Activated CD4-positive, alpha-beta T cell treated with anti-CD3 and anti-CD28 coated beads, Interleukin-2, Interleukin-6, amounts not matched to agents 100 ng/mL and 50 ng/mL, durations not matched to agents 16 hours and 8 hours (primary cell): ENCODE results near the gene RPS8.
"Not testable (repeated sequence)": the region's sequence is repeated elsewhere in the genome, so short reads cannot be mapped to it uniquely, and the experiment has no call there.

Experiments used
- DNase-seq: peaks from one replicate; pipeline ENCODE4 v3.0.0-alpha.2; 2020

Gene RPS8

DNA sequence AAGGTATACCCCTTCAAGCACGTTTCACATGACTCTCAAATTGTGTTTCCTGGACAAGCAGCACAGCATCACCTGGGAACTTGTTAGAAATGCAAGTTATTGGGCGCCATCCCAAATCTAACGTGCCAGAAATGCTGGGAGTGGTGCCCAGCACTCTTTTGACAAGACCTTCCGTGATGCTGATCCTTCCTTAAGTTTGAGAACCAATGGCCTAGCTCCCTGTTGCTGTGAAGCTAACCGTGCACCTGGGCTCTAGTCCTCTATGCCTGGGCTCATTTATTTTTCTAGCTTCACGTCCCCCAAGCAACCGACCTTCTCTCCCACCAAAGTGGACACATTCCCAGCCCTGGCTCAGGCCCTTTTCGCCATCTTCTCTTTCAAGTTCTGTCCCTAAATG, 8.4 kb downstream of the RPS8 start:
- no peak for DNase-seq

DNA sequence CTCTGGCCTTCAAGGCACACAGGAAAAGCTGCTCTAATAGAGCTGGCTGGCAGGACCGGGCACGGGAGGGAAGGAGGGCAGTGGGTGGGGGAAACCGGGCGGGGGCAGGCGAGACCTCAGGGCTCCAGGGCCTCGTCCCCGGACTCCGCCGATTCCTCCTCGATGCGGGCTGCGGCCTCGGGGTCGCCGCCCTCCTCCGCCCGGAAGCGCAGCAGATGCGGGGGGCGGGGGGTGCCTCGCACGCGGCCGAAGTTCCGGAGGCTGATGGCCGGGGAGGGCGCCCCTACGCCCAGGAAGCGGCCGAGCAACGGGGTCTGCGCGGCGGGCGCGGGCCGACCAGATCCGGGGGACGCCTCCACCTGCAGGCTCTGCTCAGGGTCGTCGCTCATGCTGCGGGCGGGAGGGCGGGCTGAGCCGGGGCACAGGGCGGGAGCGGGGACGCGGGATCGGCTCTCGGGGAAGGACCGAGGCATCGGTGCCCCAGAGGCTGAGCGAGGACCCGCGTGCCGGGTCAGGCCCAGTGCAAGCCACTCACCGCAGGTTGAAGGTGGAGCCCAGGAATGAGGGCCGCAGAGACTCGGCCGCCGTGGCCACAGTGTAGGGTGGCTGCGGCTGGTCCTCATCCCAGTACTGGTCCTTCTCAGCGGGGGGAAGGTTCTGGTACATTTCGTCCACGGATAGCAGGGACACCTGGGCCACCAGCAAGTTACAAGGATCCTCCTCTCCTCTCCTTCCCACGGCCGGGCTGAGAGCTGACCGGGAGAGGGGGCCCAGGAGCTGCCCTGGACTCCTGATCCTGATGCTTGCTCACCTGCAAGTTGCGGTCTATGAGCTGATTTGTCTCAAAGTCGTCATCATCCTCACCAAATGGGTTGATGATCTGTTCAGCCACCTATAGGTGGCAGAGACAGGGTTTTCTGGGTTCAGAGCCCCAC, 9.0 kb downstream of the RPS8 start:
- DNase-seq = peak; percentile 43

DNA sequence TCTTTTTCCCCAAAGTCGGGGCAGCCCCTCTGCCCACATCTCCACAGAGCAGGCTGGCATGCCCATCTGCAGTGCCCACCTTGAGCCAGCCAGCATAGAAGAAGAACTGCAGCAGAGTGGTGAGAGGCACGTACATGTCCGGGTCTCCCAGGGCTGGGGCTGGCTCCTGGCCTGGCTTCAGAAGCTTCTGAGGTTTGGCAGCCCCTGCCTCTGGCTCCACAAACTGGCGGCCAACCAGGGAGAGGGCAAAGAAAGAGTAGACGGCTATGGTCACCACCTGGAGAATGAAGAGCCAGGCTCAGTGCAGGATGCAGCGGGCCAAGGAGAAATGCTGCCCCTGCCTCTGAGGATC, 9.7 kb downstream of the RPS8 start:
- no peak for DNase-seq

DNA sequence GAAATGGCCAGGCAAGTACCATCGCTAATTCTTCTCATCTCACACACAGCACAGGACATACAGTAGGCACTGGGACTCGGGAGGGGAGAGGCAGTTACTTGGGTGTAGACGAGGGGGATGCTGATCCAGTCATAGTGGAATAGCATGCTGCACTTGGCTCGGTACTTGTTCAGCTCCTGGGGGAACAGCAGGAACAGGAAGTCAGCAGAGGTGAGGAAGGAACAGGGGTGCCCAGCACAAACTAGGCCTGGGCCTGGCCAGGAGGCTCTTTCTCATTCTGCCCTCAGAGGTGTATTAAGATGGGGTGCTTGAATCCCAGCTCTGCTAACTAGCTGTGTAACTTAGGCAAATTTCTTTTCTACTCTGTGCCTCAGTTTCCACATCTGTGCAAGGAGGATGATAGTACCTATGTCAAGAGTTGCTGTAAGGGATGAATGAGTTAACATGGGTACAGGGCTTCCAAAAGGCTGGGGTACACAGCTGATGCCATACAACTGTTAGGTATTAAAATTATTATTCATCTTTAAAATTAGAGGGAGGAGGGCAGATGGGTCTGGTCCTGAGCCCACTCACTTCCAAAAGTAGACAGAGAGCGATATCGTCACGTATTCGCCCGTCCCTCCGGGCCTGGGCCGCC, 10.3 kb downstream of the RPS8 start:
- no peak for DNase-seq

DNA sequence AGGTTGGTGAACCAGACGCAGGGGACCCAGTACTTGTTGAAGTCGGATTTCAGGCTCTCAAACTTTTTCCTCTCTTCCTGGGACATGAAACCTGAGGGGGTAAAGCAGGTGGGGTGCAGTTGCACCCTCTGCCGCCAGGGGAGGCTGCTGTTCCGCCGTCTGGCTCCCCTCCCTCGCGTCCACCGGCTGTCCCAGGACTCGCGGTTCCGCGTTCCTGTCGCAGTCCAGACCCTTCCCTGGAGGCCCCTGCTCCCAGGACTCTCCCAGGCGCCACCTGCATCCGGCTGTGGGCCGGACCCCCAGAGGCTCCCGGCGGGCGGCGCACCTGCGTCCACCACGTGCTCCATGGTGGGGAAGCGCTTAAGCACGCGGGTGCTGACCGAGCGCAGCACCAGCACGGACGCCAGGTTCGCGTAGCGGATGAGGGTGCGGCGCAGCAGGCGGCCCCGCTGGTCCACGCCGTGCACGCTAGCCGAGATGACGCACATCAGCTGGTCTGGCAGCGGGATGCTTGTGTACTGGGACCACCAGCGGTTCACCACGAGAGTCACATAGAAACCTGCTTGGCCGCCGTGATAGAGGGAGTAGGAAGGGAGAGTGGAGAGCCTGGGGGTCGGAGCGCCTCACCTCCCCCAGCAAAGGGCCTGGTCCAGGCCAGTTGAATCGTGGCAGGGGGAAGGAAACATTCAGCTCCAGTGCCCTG, 10.9 kb downstream of the RPS8 start:
- peak; percentile 81 for DNase-seq

DNA sequence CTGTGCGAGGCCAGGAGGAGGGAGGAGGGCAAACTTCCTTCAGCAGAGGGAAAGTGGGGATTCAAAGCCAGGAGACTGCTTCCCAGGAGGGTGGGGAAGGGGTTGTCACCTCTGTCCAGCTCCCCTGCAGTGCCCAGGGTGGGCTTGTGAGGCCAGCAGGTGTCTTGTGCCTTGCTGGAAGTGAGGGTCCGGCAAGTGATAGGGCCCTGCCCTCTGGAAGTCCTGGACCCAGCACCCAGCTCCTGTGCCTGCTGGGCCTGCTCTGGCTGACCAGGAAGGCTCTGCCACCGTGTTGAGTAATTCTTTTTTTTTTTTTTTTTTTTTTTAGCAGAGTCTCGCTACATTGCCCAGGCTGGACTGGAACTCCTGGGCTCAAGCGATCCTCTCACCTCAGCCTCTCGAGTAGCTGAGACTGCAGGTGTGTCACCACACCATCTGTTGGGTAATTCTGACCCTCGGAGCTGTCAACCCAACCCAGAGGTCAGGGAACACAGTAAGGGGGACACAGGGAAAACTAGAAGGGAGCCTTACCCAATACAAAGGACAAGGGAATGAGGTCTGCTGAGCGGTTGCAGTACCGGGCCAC, 11.6 kb downstream of the RPS8 start:
- DNase-seq = no peak

DNA sequence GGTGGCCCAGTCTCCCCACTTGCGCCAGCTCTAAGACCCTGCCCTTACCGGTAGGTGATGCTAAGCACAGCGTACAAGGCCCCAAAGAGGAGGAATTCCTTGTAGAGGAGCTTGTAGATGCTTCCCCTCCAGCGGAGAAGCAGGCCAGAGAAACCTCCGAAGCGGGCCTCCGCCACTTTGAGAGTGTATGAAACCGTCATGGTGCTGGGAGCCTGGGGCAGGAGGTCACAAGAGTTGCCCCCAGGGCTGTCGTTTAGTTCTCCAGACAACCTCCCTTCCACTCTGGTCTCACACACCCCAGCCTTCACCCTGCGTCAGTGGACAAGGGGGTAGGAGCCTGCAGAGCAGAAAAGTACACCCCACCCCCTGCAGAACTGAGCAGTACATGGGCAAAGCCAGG, 12.2 kb downstream of the RPS8 start:
- DNase-seq = no peak

DNA sequence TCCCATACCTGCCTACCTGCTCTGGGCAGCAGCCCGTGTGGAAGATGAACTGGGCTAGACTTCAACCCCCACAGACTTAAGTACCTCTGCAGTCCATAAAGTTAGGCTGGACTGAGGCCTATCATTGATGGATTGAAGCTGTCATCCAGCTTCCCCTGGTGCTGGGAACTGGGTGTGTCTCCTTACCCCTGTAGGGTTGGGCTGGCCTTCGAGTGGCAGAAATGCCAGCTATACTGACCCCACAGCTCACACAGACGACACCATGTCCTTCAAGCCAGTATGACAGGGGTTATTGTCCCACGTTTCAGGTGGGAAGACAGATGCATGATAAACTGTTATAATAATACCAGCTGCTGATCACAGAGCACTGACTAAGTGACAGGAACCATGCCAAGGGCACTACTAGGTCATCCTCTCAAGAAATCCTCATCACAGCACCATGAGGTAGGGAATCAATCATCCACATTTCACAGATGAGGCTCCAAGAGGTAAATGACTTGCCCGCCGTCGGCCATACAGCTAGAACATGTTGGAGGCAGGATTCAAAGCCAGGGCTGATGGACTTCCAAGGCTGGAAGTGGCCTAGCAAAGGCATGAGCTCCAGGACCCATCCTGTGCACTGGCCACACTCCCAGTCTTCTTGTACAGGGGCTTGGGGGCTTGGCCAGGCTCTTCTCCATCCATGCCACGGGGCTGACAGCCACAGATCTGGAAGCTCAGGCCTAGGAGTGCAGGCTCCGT, 12.9 kb downstream of the RPS8 start, which contains the start of gene BEST4:
TSS of gene BEST4 (minus strand) at position 51 of the 741 bp plus-strand sequence. CDS start 465 bp downstream, outside the sequence.
- no peak for DNase-seq

DNA sequence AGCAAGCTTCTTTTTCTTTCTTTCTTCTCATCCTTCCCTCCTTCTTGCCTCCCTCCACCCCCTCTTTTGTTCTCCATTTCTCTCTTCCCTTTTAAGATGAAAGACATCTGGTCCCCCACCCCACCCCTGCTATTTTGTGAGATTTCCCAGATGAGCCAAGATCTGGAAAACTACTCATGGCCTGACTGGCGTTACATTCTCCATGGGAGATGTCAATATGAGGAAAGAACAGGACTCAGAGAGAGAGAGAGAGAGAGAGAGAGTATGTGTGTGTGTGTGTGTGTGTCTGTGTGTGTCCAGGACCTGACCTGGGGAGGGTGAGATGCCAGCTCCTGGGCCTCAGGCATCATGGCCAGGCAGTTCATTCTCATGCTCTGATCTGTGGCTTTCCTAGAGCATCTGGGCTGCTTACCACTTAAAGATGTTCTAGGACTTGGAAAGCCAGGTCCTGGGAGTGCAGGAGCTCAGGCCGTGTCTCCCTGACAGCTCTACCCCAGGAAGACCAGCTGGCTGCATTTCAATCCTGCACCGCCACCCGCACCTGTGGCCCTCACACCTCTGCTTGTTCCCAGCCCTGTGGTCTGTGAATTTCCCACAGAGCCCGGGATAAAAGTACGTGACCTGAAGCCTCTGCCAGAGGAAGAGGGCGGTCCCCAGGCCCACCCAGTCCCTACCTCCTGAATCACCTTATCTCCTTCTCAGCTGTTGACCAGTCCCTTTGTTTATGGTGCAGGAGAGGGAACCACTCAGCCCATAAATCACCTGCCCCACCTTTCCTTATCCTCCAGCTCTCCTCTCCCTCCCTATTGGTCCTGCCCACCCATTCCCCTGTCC, 15.8 kb downstream of the RPS8 start:
- no peak for DNase-seq

DNA sequence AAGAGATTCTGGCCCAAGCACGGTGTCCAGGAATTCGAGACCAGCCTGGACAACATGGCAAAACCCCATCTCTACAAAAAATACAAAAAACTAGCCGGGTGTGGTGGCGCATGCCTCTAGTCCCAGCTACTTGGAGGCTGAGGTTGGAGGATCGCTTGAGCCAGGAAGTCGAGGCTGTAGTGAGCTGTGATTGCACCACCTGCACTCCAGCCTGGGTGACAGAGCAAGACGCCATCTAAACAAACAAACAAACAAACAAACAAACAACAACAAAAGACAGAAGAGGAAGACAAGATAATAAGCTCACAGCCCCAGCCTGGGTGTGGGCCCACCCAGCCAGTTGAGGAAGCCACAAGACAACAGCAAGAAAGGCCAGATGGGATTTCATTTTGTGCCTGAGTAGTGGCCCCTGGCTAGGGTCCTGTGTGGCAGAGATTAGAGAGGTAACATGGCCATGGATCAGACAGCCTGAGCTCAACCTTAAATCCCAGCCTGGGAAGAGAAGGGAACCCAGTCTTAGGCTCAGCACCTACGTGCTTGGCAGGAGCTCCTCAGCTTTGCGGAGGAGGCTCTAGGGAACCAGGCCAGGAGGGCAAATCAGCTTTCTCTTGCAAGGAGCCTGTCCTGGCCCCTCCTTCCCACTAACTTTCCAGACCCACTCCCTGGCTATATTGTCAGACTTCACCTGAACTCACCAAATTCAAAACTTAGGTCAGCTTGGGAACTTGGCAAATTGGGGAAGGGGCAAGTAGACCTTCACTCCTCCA, 17.6 kb downstream of the RPS8 start:
- no peak for DNase-seq

DNA sequence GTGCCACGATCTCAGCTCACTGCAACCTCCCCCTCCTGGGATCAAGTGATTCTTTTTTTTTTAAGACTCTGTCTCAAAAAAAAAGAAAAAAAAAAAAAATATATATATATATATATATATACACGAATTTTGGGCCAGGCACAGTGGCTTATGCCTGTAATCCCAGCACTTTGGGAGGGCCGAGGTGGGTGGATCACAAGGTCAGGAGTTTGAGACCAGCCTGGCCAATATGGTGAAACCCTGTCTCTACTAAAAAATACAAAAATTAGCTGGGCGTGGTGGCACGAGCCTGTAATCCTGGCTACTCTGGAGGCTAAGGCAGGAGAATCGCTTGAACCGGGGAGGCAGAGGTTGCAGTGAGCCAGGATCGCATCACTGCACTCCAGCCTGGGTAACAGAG, 22.5 kb downstream of the RPS8 start:
- not testable (repeated sequence) for DNase-seq

DNA sequence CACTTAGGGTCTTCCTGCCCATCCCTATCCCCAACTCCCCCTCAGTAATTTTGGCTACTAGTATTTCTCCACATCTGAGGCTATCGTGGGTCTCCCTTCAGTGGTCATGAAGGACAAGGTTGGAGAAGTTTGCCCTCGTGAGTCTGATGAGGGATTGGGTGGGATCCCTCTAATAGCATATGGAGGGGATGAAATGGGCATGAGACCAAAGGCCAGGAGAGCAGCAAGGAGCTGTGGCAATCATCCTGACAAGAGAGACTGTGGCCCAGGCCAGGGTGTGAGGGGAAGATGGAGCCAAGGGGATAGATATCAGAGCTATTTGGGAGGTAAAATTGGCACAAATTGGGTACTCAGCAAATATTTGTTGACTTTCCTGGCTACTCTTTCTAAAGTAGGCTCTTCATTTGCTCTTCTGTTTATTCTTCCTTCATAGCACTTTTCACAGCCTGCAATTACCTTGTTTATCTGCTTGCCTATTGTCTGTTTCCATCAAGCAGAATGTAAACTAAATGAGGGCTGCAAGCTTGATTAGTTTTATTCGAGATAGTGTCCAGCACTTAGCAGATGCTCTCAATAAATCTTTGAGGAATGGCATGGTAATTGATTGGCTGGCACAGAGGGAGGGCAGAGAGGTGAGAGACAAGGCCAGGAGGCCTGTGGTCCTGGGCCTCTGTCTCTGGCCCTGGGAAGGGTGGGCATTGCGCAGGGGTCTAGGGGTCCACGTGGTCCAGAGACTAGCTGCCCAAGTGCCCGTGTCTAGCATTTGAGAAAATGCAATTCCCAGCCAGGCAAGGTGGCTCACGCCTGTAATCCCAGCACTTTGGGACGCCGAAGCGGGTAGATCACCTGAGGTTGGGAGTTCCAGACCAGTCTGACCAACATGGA, 23.4 kb downstream of the RPS8 start:
- no peak for DNase-seq

DNA sequence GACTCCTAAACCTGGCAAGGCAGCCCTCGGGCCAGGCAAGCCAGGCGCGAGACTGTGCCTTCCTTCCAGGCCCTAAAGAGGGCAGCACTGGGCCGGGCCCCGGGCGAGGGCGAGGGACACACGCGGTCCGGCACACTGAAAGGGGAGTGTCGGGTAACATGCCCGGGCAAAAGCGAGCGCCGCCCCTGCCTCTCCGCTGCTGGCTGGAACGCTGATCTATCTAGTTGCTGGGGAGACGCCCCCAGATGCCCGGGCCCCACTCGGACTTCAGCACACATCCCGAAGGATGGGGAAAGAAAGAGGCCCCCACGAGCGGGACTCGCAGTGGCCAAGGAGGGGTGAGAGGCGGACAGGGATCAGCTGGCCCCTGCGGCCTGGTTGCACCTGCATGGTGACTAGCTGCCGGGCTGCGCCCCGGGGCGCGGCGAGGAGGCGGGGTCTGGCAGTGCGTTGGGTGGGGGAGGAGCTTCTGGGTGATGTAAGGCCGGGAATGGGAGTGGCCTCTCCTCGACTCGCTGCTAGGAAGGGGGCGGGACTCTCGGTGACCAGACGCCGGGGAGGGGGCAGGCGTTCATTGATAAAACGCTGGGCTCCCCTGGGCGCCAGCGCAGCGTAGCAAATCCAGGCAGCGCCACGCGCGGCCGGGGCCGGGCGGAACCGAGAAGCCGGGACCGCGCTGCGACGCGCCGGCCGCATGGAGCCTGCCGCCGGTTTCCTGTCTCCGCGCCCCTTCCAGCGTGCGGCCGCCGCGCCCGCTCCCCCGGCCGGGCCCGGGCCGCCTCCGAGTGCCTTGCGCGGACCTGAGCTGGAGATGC, 24.6 kb downstream of the RPS8 start, which contains the start of gene PLK3:
TSS of gene PLK3 (plus strand) at position 608 of the 815 bp plus-strand sequence. CDS start at position 695, 87 bp downstream.
- DNase-seq = peak; percentile 99

DNA sequence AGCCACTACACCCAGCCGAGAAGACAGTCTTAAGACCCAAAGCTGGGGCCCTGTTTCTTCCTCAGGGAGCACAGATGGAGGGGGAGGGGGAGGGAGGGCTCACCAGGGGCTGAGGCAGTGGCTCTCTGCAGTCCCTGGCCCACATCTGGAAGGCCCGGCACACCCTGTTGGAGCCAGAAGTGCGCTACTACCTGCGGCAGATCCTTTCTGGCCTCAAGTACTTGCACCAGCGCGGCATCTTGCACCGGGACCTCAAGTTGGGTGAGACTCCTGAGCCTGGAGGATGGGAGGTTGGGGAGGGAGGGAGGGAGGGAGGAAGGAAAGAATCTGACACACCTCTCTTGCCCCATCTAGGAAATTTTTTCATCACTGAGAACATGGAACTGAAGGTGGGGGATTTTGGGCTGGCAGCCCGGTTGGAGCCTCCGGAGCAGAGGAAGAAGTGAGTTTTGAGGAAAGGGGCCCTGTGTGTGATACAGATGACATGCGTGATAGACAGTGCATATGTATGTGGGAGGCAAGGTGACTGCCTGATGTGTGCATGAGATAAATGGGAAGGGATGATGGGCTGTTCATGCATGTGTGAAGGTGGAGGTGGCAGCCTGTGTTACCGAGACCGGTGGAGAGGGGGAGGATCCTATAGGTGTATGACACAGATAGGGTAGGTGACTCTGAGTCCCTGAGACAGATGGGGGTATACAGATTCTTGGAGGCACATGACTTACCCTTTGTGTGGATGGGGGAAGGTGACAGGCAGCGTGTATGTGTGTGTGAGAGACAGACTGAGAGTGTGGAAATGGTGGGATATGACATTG, 26.4 kb downstream of the RPS8 start:
- DNase-seq = no peak

DNA sequence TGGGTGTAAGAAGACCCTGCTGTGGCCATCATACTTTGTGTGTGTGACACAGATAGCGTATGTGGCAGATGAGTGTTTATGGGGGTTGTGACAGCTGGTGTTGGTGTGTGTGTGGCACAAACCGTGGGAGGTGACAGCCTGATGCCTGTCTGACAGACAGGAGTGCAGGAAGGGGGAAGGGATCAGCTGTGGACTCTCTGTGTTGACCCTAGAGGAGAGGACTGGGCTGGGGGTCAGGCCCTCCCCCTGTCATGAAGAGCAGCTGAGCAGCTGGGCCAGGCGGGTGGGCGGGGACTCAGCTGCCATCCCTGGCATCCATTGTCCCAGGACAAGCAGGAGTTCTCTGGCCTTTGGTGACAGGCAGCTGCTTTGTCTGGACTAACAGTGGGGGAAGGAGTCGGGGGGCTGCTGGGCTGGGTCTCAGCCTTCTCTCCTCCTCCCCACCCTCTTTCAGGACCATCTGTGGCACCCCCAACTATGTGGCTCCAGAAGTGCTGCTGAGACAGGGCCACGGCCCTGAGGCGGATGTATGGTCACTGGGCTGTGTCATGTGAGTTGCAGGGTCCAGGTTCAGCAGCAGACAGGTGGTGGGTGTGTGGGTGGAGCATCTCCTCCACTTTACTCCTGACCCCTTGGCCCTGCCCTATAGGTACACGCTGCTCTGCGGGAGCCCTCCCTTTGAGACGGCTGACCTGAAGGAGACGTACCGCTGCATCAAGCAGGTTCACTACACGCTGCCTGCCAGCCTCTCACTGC, 27.1 kb downstream of the RPS8 start:
- no peak for DNase-seq

DNA sequence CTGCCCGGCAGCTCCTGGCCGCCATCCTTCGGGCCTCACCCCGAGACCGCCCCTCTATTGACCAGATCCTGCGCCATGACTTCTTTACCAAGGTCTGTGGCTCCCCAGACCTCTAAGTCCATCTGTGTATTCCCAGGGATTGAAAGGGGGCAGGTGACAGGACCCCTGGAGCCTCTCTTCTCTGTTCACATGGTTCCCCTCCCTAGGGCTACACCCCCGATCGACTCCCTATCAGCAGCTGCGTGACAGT, 27.6 kb downstream of the RPS8 start:
- DNase-seq = no peak
